CD4-positive, alpha-beta T cell treated with Interleukin-10 for 1 hour (primary cell): Measurements from ENCODE around the gene UBL3.

Experiments used
- DNase-seq: peaks from one replicate; pipeline ENCODE4 v3.0.0-alpha.2; 2020

Gene UBL3

DNA sequence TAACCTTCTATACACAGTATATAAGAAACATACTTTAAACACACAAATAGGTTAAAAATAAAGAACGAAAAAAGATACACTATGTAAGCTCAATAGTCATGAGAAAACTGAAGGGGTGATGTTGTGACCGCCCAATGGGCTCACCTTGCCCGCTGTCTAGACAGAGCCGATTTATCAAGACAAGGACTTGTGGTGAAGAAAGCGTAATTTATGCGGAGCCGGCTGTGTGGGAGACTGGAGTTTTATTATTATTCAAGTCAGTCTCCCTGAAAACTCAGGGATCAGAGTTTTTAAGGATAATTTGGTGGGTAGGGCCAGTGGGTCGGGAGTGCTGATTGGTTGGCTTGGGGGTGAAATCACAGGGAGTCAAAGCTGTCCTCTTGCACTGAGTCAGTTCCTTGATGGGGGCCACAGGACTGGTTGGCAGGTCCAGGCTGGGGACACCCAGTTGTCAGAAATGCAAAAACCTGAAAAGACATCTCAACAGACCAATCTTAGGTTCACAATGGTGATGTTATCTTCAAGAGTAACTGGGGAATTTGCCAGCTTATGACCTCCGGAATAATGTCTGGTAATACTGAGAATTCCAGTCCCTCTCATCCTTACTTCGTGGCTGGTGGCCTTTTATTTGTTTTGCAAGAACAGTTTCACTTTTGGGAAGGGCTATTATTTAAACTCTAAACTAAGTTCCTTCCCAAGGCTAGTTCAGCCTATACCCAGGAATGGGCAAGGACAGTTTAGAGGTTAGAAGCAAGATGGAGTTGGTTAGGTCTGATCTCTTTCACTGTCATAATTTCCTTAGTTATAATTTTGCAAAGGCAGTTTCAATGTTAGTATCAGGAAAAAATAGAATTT lies 96.6 kb downstream of the UBL3 start:
- no peak for DNase-seq

DNA sequence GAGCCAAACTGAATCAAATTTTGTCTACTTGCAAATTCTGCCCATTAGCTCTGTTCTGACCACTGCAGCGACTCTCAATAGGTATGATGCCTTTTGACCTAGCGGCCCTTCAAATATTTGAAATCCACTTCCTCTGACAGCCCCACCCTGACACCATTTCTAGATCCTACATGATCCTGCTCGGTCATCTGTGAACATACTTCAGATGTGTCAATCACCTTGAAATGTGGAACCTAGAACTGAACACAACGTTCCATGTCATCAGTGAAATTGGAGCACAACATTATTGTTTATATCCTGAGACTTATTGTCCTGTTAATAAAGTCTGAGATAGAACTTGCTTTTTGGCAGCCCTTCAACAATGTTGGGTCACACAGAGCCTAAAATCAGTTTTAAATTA lies 98.2 kb downstream of the UBL3 start:
- no peak for DNase-seq

DNA sequence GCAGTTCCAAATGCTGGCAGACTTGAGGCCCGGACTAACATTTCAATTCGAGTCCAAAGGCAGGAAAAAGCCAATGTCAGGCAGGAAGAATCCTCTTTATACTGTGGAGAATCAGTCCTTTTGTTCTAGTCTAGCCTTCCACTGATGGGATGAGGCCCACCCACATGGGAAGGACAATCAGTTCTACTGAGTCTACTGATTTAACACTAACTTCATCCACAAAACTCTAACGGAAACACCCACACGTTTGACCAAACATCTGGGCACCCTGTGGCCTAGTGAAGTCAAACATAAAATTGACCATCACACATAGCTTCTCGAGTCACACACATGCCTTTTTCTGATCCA lies 100.3 kb downstream of the UBL3 start:
- no peak for DNase-seq

DNA sequence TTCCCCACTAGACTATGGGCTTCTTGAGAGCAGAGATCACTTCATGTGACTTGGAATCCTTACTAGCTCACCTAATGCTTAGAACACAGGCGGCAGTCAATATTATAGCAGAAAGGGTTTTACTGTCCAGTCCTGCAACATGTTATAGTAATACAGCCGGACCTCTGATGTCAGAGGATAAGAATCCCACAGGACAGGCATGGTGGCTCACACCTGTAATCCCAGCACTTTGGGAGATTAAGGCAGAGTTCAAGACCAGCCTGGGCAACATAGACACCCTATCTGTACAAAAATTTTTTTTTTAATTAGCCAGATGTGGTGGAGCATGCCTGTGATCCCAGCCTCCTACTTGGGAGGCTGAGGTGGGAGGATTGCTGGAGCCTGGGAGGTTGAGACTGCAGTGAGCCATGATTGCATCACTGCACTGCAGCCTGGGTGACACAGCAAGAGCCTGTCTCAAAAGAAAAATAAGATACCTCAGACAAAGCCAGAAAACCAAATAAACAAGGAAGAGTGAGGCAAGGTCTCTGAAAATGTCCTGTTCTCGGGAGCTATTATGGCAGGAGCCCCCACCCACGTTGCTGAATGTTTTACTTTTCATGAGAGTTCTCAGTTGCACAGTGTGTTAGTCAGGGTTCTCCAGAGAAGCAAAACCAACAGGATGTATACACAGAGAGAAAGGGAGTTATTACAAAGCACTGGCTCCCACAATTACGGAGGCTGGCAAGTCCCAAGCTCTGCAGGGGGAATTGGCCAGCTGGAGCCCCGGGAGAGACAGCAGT lies 100.8 kb downstream of the UBL3 start:
- DNase-seq = no peak

DNA sequence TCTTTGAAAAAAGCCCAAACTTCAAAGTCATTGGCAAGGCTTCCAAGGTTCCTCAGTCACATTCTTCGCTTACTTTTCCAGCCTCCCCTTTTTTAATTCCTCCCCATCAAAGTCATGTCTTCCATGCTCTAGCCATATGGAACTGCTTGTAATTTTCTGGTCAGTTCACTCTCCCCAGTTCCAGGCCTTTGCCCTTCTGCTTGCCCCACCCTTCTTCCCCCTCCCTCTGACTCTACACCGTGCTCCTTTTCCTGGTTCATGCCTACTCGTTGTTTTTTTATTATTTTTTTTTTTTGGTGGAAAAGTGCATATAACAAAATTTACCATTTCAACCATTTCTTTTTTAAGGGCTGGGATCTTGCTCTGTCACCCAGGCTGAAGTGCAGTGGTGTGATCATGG lies 102.3 kb downstream of the UBL3 start:
- DNase-seq = no peak

DNA sequence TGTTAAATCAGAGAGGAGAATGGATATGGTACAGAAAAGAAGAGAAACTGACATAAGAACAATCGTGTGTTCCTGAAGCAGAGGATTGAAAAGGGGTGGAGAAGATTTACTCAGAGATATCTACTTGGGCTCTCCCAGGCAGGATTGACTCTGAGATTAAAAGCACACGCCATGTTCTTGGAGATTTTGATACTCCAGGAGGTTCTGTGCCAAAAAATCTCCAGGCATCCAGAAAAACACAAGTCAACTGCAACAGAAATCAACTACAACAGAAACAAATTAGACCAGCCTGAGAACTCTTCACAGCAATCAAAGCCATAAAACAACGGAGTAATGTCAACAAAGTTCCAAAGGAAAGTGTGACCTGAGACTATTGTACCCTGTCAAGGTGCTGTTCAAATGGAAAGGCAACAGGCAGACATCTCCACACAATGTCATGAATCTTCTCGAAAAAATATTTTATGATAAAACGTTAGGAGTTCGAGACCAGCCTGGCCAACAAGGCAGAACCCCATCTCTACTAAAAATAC lies 104.2 kb downstream of the UBL3 start:
- DNase-seq = no peak

DNA sequence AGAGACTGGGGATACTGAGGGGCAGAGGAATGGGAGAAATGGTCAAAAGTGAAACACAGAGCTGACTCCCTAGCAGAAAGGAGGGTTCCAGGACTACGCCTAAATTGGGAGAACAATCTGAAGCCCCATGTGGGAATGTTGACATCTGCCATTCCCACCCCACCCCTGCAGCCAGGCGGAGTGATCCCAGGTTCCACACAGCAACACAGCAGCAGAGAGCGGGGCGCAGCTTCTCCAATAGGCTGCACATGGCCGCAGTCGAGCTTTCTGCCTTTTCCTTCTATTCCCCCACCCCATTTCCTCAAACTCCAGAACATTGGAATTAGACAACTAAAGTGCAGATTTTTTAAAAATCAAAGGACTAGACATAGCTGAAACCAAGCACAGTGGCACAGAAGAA lies 104.7 kb downstream of the UBL3 start:
- DNase-seq = no peak

DNA sequence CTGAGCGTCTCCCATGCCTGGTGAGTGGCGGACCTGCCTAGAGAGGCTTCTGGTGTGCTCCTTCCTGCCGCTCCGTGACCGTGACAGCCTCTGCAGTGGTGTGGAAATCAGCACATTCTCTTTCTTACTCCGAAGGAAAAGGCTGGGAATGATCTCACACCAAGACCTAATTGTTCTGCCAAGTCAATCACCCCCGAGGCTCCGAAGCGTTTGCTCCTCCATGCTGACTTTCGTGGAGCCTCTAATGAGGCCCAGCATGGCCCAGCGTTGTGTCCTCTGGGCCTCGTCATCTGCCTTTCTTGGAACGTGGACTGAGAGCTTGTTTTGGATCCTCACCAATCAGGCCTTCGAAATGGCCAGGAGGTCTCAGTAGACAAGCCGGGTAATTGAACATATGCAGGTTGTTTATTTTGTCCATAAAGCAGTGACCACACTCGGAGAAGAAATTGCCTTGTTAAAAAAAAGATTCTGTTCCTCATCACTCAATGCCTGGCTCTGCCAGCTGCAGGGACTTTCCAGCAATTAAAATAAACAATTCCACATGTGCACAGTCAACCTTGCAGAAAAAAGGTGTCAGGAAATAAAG lies 107.1 kb downstream of the UBL3 start:
- no peak for DNase-seq

DNA sequence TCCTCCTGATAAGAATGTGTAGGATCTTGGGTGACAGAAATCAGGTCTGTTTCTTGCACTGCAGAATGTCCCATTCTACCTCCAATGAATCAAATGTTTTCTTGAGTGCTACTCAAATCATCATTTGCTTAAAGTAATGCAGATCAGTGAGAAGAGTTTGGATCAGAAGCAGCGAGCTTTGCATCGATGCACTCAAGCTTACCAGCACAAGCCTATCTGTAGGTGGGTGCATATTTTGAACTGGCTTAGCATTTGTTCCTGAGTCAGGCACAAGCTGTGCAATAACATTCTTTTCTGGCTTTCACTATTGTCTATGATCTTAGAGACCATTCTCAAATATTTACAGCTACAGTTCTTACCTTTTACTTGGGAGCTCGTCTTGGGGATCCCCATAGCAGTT lies 109.5 kb downstream of the UBL3 start:
- DNase-seq = no peak

DNA sequence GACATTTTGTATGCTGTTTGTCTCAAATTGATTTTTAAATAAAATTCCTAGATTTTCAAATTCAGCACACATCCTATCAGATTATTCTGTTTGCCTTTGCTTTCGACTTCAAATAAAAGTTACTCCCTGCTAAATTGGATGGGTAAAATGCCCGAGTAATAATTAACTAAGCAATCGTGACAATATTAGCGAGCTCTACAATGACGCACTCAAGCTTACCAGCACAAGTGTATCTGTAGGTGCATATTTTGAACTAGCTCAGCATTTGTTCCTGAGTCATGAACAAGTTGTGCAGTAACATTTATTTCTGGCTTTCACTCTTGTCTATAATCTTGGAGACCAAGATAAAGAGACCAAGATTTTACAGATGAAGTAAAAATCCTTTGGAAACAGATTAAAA lies 113.4 kb downstream of the UBL3 start:
- DNase-seq = no peak

DNA sequence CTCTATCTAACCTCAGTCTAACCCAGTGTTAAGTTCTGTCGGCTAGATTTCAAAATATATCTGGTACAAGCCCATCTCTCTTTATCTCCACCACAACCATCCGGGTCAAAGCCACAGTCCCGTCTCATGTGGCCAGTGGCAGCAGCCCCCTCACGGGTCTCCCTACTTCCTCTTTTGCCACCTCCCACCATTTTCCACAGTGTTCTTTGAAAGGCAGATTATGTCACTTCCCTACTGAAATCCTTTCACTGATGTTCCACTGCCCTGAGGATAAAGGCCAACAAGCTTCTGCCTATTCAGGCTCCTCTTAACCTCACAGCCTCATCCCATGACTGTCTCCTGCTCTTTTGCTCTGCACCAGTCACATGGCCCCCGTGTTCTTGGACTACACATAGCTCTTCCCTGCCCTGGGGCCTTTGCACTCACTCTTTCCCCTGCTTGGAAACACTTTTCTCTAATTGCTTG lies 117.2 kb downstream of the UBL3 start:
- no peak for DNase-seq

DNA sequence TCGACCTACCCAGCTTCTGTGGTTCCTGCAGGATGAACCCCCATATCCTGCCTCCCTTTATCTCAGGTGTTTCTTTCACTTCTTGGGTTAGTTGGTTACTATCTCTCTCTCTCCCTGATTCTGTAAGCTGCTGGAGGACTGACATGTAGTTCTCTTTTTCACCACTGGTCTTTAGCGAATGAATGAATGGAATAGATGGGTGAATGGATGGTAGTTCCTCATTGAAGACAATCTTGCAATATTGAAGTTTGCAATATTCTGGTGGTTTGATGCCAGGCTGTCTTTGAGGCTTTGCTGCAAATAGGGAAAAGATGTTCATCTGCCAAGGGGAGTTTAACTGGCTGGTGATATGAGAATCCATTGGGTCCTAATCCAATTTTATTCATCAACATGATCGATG lies 120.2 kb downstream of the UBL3 start:
- no peak for DNase-seq

DNA sequence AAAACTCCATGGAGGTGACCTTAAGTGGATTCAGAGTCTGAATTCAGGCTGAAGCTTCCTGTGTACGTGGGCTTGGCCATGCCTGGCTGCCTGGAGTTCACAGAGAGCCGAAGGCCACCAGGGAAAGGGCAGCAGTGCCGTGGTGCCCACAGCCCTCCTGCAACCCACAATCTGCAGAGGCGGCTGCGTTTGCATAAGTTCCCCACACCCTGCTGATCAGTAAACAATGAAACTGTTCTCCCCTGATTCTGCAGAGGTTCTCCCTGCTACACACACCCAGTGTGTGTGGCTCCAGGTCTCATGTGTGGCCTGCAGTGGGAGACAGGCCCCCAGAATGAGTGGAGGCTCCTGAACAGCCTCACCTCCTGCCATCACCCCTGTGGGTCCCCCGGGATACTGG lies 128.0 kb downstream of the UBL3 start:
- DNase-seq = no peak

DNA sequence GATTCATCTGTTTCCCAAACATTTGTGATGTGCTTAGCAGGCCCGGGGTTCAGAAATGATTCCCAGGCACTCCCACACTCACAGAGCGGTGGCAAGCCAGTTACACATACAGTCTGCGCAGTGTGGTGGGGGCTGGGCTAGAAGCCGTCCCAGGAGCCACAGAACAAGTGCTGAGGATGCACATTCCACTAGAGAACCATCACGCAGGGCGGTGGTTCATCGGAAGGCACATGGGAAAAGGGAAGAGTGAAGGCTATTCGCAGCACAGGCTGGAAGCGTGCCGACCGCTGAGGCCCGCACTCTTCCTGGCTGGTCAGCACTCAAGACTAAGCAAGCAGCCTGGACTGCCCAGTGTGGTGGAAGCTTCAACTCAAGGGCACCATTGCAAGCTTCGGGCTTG lies 128.7 kb downstream of the UBL3 start:
- no peak for DNase-seq

DNA sequence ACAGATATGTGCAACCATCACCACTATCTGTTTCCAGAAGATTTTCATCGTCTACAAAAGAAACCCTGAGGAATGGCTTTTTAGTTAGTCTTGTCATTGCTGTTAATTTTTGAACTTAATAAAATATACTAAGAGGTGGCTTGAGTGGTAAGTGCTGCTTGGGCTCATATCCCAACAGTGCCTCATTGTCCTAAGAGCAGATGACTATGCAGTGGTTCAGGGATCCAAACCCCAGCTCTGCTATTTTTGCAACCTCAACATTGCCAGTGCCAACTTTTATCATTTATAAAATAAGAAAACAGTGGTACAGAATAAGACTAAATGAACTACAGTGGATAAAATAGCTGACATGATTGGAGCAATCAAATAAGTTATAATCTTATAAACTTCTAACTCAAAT lies 131.7 kb downstream of the UBL3 start:
- no peak for DNase-seq

DNA sequence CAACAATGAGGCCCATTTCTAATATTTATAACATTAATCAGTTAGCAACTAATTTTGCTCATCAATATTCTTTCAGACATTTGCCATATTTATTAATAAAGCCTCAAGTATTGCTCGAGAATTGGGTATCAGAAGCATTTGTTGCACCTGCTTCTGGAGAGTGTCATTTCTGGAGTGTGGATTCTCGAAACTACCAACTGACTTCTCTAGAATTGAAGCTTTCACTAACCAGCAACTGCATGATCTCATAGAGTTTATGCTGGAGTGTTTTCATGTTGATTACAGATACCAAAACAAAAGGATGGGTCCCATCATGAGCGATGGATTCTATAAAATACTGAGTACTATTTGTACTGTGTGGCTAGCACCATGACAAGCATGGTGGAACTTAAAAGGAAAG lies 133.9 kb downstream of the UBL3 start:
- DNase-seq = no peak
